ENCODE measurements around the gene TAS2R60. TPM values are rescaled to one million over a fixed set of nuclear protein-coding genes. Genes with fewer than 3 reads are reported as not detected.

The TAS2R60 gene
- total and polyA plus RNA-seq, 9 of the 15 experiments (the other 6 are each of a cell fraction or from before 2014, with no cell fraction given) = 0.08 TPM; not detected in 8

DNA sequence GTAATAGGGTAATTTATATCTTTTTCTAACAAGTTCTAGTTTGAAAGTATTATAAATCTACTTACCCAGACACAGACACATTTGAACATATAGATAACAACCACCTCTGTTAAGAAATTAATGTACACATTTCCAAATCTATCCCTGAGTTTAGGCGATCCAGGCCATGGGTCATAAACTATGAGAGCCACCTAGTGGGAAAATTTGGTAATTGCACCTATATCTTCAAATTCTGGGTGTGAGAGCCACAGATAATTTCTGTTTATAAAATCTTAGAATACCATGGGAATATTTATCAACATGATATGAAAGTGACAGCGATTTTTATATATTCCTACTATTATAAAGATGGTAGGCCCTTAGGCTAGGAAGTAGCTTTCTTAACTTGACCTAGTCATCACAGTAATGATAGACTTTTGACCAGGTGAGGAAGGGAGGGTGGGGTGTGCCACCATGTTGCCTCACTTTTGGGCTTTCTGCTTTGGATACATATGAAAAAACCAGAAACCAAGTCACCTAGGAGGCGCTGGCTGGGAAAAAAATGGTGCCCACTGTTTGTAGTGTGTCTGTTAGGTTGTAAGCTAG, 26.6 kb upstream of the TAS2R60 start:
- DNase-seq (ENCODE audit: extremely low read depth in 1 of 4, low spot score in 3 of 4) (peak; percentile 78 to 82 (median 82)), FAIRE-seq (peak; percentile 76), ATAC-seq (peak; percentile 78)
- POLR2A ChIA-PET = interaction anchor here (0.5 to 2.1 kb wide), 4 partner anchors 10 to 65 kb away, joined by 3 to 4 read pairs (median 3); no protein-coding TSS in a partner anchor
- no peaks in the 10 kb centered on the region for H3K9me1 ChIP-seq (ENCODE audit: control insufficient read depth, insufficient read depth, low read length)
- no peak overlapping the region for H3K9ac ChIP-seq (ENCODE audit: insufficient read depth in 1 of 2, low read depth in 2 of 2, low read length in 2 of 2)
- H3K4me3 ChIP-seq = no peak overlapping the region
- H3K36me3 ChIP-seq (ENCODE audit: control insufficient read depth, insufficient read depth, low read length) = no peaks in the 10 kb centered on the region
- no peak overlapping the region for H3K27ac ChIP-seq (ENCODE audit: extremely low read depth, low read depth, low read length)
- H4K20me1 ChIP-seq (replicated peaks; ENCODE audit: control insufficient read depth, insufficient read depth, low read length) = no peaks in the 10 kb centered on the region
- H3K9me3 ChIP-seq (replicated peaks; ENCODE audit: control insufficient read depth, insufficient read depth, low read depth, low read length) = peaks cover 6% of the 10 kb centered on the region; the same call in 1 of the 2 replicates
- H2AFZ ChIP-seq (ENCODE audit: low read depth, low read length) = no peak overlapping the region
- no peaks in the 10 kb centered on the region for H3K79me2 ChIP-seq (ENCODE audit: control insufficient read depth, insufficient read depth, low read length)
- 2% methylated on average over 3 of the region's 3 CpGs for whole genome bisulfite sequencing (ENCODE audit: insufficient coverage, low coverage, missing lambda C conversion rate)
- intact Hi-C loops (cut with micrococcal nuclease) (loop anchor here (1.0 to 5.0 kb wide), 6 partner anchors 36 to 176 kb away; no protein-coding TSS in a partner anchor), in situ Hi-C loops (cut with MboI) (no loop called here)
- CTCF ChIA-PET (ENCODE audit: low intra/inter-chr PET ratio) = interaction anchor here (1.1 to 1.9 kb wide), 4 partner anchors 37 to 176 kb away, joined by 3 to 12 read pairs (median 4); no protein-coding TSS in a partner anchor
- BruUV-seq (replicated peaks) = no TSS peak
- H3K27me3 ChIP-seq (ENCODE audit: control insufficient read depth in 2 of 2, insufficient read depth in 2 of 2, low read length in 2 of 2) = no peaks in the 10 kb centered on the region
- H3K4me1 ChIP-seq (replicated peaks in 1 of 2; ENCODE audit: control insufficient read depth in 2 of 2, insufficient read depth in 2 of 2, low read length in 2 of 2) = peaks cover 0 to 8% of the 10 kb centered on the region in 2 experiments; a peak in 1 of 5 replicates
- H3K4me2 ChIP-seq (ENCODE audit: insufficient read depth, low read length) = no peak overlapping the region
- TF ChIP-seq NELFE (IDR thresholded peaks at IDR 0.05; ENCODE audit: insufficient read depth, insufficient read length) = no peak
- TF ChIP-seq SIRT6 (IDR thresholded peaks at IDR 0.05; ENCODE audit: low read depth, low read length) = no peak
- TF ChIP-seq ZNF146 (CRISPR knock-in tag; IDR thresholded peaks at IDR 0.05; ENCODE audit: unreplicated experiment) = no peak
- TF ChIP-seq KDM2B (CRISPR knock-in tag; IDR thresholded peaks at IDR 0.05) = no peak
- TF ChIP-seq ZNF324 (CRISPR knock-in tag; IDR thresholded peaks at IDR 0.05) = no peak
- TF ChIP-seq RFX5 (IDR thresholded peaks at IDR 0.05; ENCODE audit: low read depth, low read length) = no peak
- TF ChIP-seq, protein P1, sequence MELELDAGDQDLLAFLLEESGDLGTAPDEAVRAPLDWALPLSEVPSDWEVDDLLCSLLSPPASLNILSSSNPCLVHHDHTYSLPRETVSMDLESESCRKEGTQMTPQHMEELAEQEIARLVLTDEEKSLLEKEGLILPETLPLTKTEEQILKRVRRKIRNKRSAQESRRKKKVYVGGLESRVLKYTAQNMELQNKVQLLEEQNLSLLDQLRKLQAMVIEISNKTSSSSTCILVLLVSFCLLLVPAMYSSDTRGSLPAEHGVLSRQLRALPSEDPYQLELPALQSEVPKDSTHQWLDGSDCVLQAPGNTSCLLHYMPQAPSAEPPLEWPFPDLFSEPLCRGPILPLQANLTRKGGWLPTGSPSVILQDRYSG (tag; conservative IDR thresholded peaks at IDR 0.05; ENCODE audit: low read depth) = no peak
- TF ChIP-seq FOS (IDR thresholded peaks at IDR 0.05; ENCODE audit: extremely low read depth, insufficient read length) = no peak
- TF ChIP-seq, protein P2, sequence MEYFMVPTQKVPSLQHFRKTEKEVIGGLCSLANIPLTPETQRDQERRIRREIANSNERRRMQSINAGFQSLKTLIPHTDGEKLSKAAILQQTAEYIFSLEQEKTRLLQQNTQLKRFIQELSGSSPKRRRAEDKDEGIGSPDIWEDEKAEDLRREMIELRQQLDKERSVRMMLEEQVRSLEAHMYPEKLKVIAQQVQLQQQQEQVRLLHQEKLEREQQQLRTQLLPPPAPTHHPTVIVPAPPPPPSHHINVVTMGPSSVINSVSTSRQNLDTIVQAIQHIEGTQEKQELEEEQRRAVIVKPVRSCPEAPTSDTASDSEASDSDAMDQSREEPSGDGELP (CRISPR knock-in tag; IDR thresholded peaks at IDR 0.05; ENCODE audit: borderline replicate concordance) = no peak
- no peak for TF ChIP-seq ZEB2 (IDR thresholded peaks at IDR 0.05)
- TF ChIP-seq DNMT1 (IDR thresholded peaks at IDR 0.05) = no peak
- peak; percentile 72; the same call in 1 of the 2 replicates for TF ChIP-seq SMC3 (conservative IDR thresholded peaks at IDR 0.05; ENCODE audit: insufficient read depth, low read depth, low read length)
- TF ChIP-seq PHB (CRISPR knock-in tag; IDR thresholded peaks at IDR 0.05) = no peak
- no peak for TF ChIP-seq FOXJ3 (CRISPR knock-in tag; IDR thresholded peaks at IDR 0.05)
- no peak for TF ChIP-seq MCM5 (IDR thresholded peaks at IDR 0.05; ENCODE audit: low read depth)
- TF ChIP-seq, protein P3, sequence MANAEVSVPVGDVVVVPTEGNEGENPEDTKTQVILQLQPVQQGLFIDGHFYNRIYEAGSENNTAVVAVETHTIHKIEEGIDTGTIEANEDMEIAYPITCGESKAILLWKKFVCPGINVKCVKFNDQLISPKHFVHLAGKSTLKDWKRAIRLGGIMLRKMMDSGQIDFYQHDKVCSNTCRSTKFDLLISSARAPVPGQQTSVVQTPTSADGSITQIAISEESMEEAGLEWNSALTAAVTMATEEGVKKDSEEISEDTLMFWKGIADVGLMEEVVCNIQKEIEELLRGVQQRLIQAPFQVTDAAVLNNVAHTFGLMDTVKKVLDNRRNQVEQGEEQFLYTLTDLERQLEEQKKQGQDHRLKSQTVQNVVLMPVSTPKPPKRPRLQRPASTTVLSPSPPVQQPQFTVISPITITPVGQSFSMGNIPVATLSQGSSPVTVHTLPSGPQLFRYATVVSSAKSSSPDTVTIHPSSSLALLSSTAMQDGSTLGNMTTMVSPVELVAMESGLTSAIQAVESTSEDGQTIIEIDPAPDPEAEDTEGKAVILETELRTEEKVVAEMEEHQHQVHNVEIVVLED (CRISPR knock-in tag; IDR thresholded peaks at IDR 0.05) = no peak
- TF ChIP-seq, protein P4, sequence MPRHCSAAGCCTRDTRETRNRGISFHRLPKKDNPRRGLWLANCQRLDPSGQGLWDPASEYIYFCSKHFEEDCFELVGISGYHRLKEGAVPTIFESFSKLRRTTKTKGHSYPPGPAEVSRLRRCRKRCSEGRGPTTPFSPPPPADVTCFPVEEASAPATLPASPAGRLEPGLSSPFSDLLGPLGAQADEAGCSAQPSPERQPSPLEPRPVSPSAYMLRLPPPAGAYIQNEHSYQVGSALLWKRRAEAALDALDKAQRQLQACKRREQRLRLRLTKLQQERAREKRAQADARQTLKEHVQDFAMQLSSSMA (CRISPR knock-in tag; IDR thresholded peaks at IDR 0.05) = no peak
- no peak for TF ChIP-seq TEAD1 (CRISPR knock-in tag; IDR thresholded peaks at IDR 0.05)
